ENCODE data around the gene POLR3B. TPM values are rescaled to one million over a fixed set of nuclear protein-coding genes. Genes with fewer than 3 reads are reported as not detected.

POLR3B gene
- total RNA-seq, 1 experiment from 2014 or later, result 10.7 TPM

DNA sequence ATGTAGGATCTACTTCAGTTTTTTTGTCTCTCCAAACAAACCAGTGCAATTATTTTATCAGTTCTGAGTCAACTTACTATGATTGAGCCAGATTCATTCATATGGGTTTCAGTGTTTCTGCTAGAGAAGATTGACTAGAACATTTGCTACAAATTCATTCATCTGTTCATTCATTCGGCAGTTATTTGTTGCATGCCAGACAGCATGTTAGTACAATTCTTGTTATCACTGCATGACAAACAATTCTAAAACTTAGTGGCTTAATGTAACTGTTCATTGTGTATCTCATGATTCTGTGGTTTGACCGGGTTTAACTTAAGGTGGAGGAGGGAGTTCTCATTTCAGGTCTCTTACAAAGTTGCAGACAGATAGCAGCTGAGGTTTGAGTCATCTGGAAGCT is 52.3 kb downstream of the POLR3B start:
- Histone ChIP-seq H3K79me2 (ENCODE audit: insufficient read depth, low read length) (no peaks in the 10 kb centered on the region), H3K27ac (ENCODE audit: low read depth, low read length) (no peak overlapping the region), H3K4me1 (ENCODE audit: control insufficient read depth in 1 of 2, insufficient read depth in 2 of 2, low read length in 2 of 2) (peaks cover 0 to 1% of the 10 kb centered on the region in 2 experiments; a peak in 1 of 4 replicates), H3K9me3 (ENCODE audit: control insufficient read depth in 1 of 2, insufficient read depth in 1 of 2, low read depth in 1 of 2, low read length in 2 of 2) (no peaks in the 10 kb centered on the region), H2AFZ (ENCODE audit: low read depth, low read length, poor library complexity, severe bottlenecking) (no peak overlapping the region), H3K4me2 (ENCODE audit: low read length) (no peak overlapping the region), H4K20me1 (ENCODE audit: insufficient read depth) (no peaks in the 10 kb centered on the region), H3K9ac (ENCODE audit: low read length) (no peak overlapping the region), H3K4me3 (replicated peaks in 1 of 2; ENCODE audit: low read depth in 1 of 2, low read length in 2 of 2) (no peak overlapping the region), H3K27me3 (ENCODE audit: insufficient read depth, low read length) (no peaks in the 10 kb centered on the region), H3K36me3 (ENCODE audit: control insufficient read depth in 1 of 2, insufficient read depth in 2 of 2, low read length in 2 of 2) (peaks cover 0 to 6% of the 10 kb centered on the region in 2 experiments; a peak in 1 of 4 replicates), H3K9me2 (ENCODE audit: insufficient read depth) (no peaks in the 10 kb centered on the region)
- no peak for DNase-seq (ENCODE audit: low read depth, low spot score)
- RAD21 ChIA-PET (ENCODE audit: low non-redundant PET in 1 of 2, low total read pairs in 2 of 2, uncharacterized antibody in 2 of 2, unreplicated experiment in 2 of 2), result no interaction called here
- no TSS peak for BruUV-seq (replicated peaks)
- POLR2A ChIA-PET, result no interaction called here
- CTCF ChIA-PET, result no interaction called here
- intact Hi-C loops (cut with micrococcal nuclease), result no loop called here
- ATAC-seq, result no peak
- TF ChIP-seq, protein P1, sequence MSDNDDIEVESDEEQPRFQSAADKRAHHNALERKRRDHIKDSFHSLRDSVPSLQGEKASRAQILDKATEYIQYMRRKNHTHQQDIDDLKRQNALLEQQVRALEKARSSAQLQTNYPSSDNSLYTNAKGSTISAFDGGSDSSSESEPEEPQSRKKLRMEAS (IDR thresholded peaks at IDR 0.05), result no peak
- TF ChIP-seq FOSL1 (IDR thresholded peaks at IDR 0.05; ENCODE audit: low read depth) (no peak), ELF1 (IDR thresholded peaks at IDR 0.05; ENCODE audit: borderline replicate concordance, low read depth) (no peak), YY1 (IDR thresholded peaks at IDR 0.05; ENCODE audit: extremely low read depth, insufficient replicate concordance, low read depth, low read length) (no peak), CEBPB (IDR thresholded peaks at IDR 0.05; ENCODE audit: low read depth) (no peak), JUND (IDR thresholded peaks at IDR 0.05) (no peak), RAD21 (IDR thresholded peaks at IDR 0.05; ENCODE audit: low read depth) (no peak), ZFX (IDR thresholded peaks at IDR 0.05) (no peak), EZH2phosphoT487 (IDR thresholded peaks at IDR 0.05; ENCODE audit: borderline replicate concordance) (no peak), SRF (IDR thresholded peaks at IDR 0.05; ENCODE audit: low read depth) (no peak), TCF7L2 (IDR thresholded peaks at IDR 0.05; ENCODE audit: borderline replicate concordance, extremely low read depth, insufficient read depth, insufficient read length) (no peak), EGR1 (IDR thresholded peaks at IDR 0.05; ENCODE audit: low read depth) (no peak), POLR2A (IDR thresholded peaks at IDR 0.05; ENCODE audit: borderline replicate concordance, extremely low read depth, insufficient read depth, insufficient read length) (no peak), POLR2AphosphoS5 (IDR thresholded peaks at IDR 0.05; ENCODE audit: low read depth, low read length) (no peak), SIN3A (IDR thresholded peaks at IDR 0.05; ENCODE audit: low read depth) (no peak), SP1 (IDR thresholded peaks at IDR 0.05; ENCODE audit: low read depth) (no peak)
- TF ChIP-seq, protein P2, sequence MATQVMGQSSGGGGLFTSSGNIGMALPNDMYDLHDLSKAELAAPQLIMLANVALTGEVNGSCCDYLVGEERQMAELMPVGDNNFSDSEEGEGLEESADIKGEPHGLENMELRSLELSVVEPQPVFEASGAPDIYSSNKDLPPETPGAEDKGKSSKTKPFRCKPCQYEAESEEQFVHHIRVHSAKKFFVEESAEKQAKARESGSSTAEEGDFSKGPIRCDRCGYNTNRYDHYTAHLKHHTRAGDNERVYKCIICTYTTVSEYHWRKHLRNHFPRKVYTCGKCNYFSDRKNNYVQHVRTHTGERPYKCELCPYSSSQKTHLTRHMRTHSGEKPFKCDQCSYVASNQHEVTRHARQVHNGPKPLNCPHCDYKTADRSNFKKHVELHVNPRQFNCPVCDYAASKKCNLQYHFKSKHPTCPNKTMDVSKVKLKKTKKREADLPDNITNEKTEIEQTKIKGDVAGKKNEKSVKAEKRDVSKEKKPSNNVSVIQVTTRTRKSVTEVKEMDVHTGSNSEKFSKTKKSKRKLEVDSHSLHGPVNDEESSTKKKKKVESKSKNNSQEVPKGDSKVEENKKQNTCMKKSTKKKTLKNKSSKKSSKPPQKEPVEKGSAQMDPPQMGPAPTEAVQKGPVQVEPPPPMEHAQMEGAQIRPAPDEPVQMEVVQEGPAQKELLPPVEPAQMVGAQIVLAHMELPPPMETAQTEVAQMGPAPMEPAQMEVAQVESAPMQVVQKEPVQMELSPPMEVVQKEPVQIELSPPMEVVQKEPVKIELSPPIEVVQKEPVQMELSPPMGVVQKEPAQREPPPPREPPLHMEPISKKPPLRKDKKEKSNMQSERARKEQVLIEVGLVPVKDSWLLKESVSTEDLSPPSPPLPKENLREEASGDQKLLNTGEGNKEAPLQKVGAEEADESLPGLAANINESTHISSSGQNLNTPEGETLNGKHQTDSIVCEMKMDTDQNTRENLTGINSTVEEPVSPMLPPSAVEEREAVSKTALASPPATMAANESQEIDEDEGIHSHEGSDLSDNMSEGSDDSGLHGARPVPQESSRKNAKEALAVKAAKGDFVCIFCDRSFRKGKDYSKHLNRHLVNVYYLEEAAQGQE (IDR thresholded peaks at IDR 0.05; ENCODE audit: low read depth), result no peak
- TF ChIP-seq, protein P3, sequence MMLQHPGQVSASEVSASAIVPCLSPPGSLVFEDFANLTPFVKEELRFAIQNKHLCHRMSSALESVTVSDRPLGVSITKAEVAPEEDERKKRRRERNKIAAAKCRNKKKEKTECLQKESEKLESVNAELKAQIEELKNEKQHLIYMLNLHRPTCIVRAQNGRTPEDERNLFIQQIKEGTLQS (IDR thresholded peaks at IDR 0.05), result no peak
- TF ChIP-seq, protein P4, sequence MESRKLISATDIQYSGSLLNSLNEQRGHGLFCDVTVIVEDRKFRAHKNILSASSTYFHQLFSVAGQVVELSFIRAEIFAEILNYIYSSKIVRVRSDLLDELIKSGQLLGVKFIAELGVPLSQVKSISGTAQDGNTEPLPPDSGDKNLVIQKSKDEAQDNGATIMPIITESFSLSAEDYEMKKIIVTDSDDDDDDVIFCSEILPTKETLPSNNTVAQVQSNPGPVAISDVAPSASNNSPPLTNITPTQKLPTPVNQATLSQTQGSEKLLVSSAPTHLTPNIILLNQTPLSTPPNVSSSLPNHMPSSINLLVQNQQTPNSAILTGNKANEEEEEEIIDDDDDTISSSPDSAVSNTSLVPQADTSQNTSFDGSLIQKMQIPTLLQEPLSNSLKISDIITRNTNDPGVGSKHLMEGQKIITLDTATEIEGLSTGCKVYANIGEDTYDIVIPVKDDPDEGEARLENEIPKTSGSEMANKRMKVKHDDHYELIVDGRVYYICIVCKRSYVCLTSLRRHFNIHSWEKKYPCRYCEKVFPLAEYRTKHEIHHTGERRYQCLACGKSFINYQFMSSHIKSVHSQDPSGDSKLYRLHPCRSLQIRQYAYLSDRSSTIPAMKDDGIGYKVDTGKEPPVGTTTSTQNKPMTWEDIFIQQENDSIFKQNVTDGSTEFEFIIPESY (IDR thresholded peaks at IDR 0.05; ENCODE audit: extremely low read depth, insufficient replicate concordance, low read length), result no peak
- TF ChIP-seq, protein P5, sequence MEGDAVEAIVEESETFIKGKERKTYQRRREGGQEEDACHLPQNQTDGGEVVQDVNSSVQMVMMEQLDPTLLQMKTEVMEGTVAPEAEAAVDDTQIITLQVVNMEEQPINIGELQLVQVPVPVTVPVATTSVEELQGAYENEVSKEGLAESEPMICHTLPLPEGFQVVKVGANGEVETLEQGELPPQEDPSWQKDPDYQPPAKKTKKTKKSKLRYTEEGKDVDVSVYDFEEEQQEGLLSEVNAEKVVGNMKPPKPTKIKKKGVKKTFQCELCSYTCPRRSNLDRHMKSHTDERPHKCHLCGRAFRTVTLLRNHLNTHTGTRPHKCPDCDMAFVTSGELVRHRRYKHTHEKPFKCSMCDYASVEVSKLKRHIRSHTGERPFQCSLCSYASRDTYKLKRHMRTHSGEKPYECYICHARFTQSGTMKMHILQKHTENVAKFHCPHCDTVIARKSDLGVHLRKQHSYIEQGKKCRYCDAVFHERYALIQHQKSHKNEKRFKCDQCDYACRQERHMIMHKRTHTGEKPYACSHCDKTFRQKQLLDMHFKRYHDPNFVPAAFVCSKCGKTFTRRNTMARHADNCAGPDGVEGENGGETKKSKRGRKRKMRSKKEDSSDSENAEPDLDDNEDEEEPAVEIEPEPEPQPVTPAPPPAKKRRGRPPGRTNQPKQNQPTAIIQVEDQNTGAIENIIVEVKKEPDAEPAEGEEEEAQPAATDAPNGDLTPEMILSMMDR (IDR thresholded peaks at IDR 0.05 in 2 of 3, conservative IDR thresholded peaks at IDR 0.05 in 1 of 3; ENCODE audit: borderline replicate concordance in 1 of 3, insufficient read depth in 1 of 3, low read depth in 2 of 3, low read length in 2 of 3), result no peak

Measured in HCT116 (cell line).